ENCODE measurements around the gene DRG2.

The DRG2 gene

GRCh38 chr17:18117982-18118975 is 30.5 kb downstream of the DRG2 start:
- DNase-seq, result no peak

GRCh38 chr17:18119166-18119745 is 31.5 kb downstream of the DRG2 start:
- DNase-seq, result no peak

GRCh38 chr17:18119938-18120337 is 32.2 kb downstream of the DRG2 start:
- DNase-seq, result no peak

GRCh38 chr17:18120461-18121017 is 32.8 kb downstream of the DRG2 start:
- no peak for DNase-seq

GRCh38 chr17:18121144-18121910 is 33.6 kb downstream of the DRG2 start:
- DNase-seq, result no peak

- no peak for DNase-seq
Measured at GRCh38 chr17:18122990-18123753, 35.4 kb downstream of the DRG2 start.

GRCh38 chr17:18124345-18125126 is 36.8 kb downstream of the DRG2 start:
- DNase-seq, result no peak

GRCh38 chr17:18129041-18129502 is 41.3 kb downstream of the DRG2 start:
- DNase-seq, result no peak

- DNase-seq, result no peak
Measured at GRCh38 chr17:18132711-18133110, 45.0 kb downstream of the DRG2 start.

GRCh38 chr17:18136357-18136756 is 48.6 kb downstream of the DRG2 start:
- DNase-seq, result no peak

GRCh38 chr17:18138065-18138749 is 50.5 kb downstream of the DRG2 start:
- no peak for DNase-seq

GRCh38 chr17:18139092-18139491 is 51.3 kb downstream of the DRG2 start:
- DNase-seq, result no peak

GRCh38 chr17:18139498-18139897 is 51.8 kb downstream of the DRG2 start:
- no peak for DNase-seq

- no peak for DNase-seq
Measured at GRCh38 chr17:18139949-18140348, 52.2 kb downstream of the DRG2 start.

- no peak for DNase-seq
Measured at GRCh38 chr17:18140648-18141047, 52.9 kb downstream of the DRG2 start.

GRCh38 chr17:18141210-18141803 is 53.6 kb downstream of the DRG2 start:
- peak; percentile 64 for DNase-seq

- no peak for DNase-seq
Measured at GRCh38 chr17:18142417-18142816, 54.7 kb downstream of the DRG2 start.

GRCh38 chr17:18143044-18143936 is 55.5 kb downstream of the DRG2 start:
- no peak for DNase-seq

- no peak for DNase-seq
Measured at GRCh38 chr17:18144261-18144660, 56.5 kb downstream of the DRG2 start.
